Body of pancreas (tissue), 4 donors: ENCODE data around the gene ARHGAP26. TPM values are rescaled to one million over a fixed set of nuclear protein-coding genes. Genes with fewer than 3 reads are reported as not detected.

Experiments used
- ATAC-seq: fragments of 150-250 bp; one replicate; pipeline ENCODE4 v1.9.1; 2016
- DNase-seq, 4 donors: peaks; one replicate each; pipeline ENCODE4 v3.0.0-alpha.2; 2019
- H3K27ac ChIP-seq, 4 donors: fragments of 200-600 bp; sonication (generic); 1 replicate in 3 of 4; 2 replicates in 1 of 4; pipeline versions ENCODE4 v1.5.1 to v1.6.1; 2016 to 2019; ENCODE audit warnings: mild to moderate bottlenecking in 1 of 4, mixed read lengths in 1 of 4, moderate library complexity in 1 of 4
- H3K27me3 ChIP-seq, 2 donors: fragments of 200-600 bp; sonication (generic); one replicate each; pipeline ENCODE4 v1.6.0; 2016; ENCODE audit warnings: mild to moderate bottlenecking in 1 of 2
- H3K36me3 ChIP-seq, 2 donors: fragments of 200-600 bp; sonication (generic); replicated peaks in 1 of 2; 2 replicates each; pipeline ENCODE4 v1.5.1; 2016; ENCODE audit warnings: low read depth in 2 of 2; ENCODE audit not compliant: insufficient read depth in 1 of 2
- H3K4me1 ChIP-seq: fragments of 200-600 bp; sonication (generic); one replicate; pipeline ENCODE4 v1.6.0; 2016
- H3K4me3 ChIP-seq, 2 donors: fragments of 200-600 bp; sonication (generic); 1 replicate in 1 of 2; 2 replicates in 1 of 2; pipeline ENCODE4 v1.5.1; 2016 to 2019
- H3K9me3 ChIP-seq, 3 donors: fragments of 200-600 bp; sonication (generic); 1 replicate in 2 of 3; 2 replicates in 1 of 3; pipeline ENCODE4 v1.5.1; 2016
- POLR2A ChIP-seq, 3 donors: fragments of 450-650 bp; IDR thresholded peaks; one replicate each; pipeline ENCODE4 v1.6.1; 2016; ENCODE audit warnings: antibody characterized with exemption in 3 of 3, mild to moderate bottlenecking in 2 of 3
- WGBS, 2 donors: methylation state at CpG; one replicate each; pipeline ENCODE4 v1.1.5; 2017; 5-methylcytosine and 5-hydroxymethylcytosine counted together
- intact Hi-C: fragments of 100-400 bp; cut with DNase I; formaldehyde crosslinking; loops from one replicate; pipeline ENCODE4 v1.15.1; 2023
- total RNA-seq, 2 donors: library from RNA; depleted of rRNA; stranded (reverse); fragments of >200 nt; gene quantifications; one replicate each; pipeline ENCODE4 v1.1.0, GENCODE V29; 2016
- TF ChIP-seq, protein P1 (sequence below), 7 experiments: fragments of 450-650 bp in 4 of 7; fragments of 200-600 bp in 3 of 7; sonication (generic) in 3 of 7; IDR thresholded peaks; one replicate each; pipeline ENCODE4 v1.5.1; 2016 to 2019; ENCODE audit warnings: antibody characterized with exemption in 7 of 7

The ARHGAP26 gene
- total RNA-seq, 2 donors from 2014 or later: 12.5 to 14.2 TPM

DNA sequence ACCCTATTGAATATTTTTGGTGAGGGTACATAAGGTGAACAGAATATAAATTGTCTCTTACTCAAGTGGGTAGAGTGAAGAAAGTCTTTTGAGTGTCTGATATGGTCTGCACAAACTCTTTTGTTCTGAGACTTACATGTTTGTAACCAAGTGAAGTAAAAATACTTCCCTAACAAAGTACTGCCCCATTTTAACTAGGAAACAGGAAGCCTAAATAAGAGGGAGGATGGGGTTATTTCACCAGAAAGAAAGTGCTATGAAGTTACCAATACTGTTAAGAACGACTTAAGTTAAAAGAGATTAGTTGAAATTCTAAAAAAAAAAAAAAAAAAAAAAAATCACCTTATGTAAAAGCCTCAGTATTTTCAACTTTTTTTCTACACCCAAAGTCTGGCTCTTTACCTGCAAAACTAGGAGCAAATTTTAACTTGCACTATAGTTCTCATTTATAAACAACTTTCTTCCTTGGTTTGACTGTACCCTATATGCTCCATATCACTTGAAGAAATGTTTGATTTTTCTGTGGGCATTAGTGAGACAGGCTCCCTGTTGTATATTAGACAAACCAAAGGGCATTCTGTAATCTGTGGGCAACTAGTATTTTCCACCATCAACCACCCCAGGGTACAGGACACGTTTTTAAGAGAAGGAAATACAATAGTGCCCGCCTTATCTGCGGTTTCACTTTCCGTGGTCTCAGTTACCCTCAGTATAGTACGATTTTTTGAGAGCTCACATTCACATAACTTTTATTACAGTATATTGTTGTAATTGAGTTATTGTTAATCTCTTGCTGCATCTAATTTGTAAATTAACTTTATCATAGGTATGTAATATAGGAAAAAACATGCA is 505.6 kb downstream of the ARHGAP26 start:
- H3K9me3 ChIP-seq: no peaks in the 10 kb centered on the region
- H3K27ac ChIP-seq: no peak overlapping the region
- no peaks in the 10 kb centered on the region for H3K36me3 ChIP-seq
- H3K4me1 ChIP-seq: no peaks in the 10 kb centered on the region
- ATAC-seq (no peak), DNase-seq (no peak)
- intact Hi-C loops: no loop called here
- H3K4me3 ChIP-seq: no peak overlapping the region
- 67 to 82% methylated on average over 6 of the region's 6 CpGs for WGBS, 2 donors
- TF ChIP-seq, protein P1, sequence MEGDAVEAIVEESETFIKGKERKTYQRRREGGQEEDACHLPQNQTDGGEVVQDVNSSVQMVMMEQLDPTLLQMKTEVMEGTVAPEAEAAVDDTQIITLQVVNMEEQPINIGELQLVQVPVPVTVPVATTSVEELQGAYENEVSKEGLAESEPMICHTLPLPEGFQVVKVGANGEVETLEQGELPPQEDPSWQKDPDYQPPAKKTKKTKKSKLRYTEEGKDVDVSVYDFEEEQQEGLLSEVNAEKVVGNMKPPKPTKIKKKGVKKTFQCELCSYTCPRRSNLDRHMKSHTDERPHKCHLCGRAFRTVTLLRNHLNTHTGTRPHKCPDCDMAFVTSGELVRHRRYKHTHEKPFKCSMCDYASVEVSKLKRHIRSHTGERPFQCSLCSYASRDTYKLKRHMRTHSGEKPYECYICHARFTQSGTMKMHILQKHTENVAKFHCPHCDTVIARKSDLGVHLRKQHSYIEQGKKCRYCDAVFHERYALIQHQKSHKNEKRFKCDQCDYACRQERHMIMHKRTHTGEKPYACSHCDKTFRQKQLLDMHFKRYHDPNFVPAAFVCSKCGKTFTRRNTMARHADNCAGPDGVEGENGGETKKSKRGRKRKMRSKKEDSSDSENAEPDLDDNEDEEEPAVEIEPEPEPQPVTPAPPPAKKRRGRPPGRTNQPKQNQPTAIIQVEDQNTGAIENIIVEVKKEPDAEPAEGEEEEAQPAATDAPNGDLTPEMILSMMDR (IDR thresholded peaks at IDR 0.05): no peak
- no peak for TF ChIP-seq POLR2A (IDR thresholded peaks at IDR 0.05)
- H3K27me3 ChIP-seq: no peaks in the 10 kb centered on the region

DNA sequence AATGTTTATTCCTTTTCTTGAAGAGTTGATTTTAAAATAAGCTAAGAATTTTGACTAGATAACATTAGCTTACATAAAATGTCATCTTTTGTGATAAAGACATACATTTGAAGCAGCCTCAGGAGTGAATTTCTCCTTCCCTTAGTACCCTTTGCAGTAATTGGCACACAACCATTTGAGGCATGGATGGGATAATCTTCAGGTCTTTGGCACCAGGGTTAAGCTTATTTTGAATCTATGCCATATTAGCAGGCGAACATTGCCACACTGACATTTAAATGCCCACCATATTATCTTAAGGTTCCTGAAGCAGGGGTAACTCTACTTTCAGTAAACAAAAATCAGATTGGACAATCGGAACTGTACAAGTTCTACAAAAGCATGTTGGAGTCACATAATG is 507.4 kb downstream of the ARHGAP26 start:
- no peaks in the 10 kb centered on the region for H3K36me3 ChIP-seq
- DNase-seq: no peak
- no peak overlapping the region for H3K27ac ChIP-seq
- no peak overlapping the region for H3K4me3 ChIP-seq
- no peaks in the 10 kb centered on the region for H3K4me1 ChIP-seq
- 91 to 97% methylated on average over 2 of the region's 2 CpGs for WGBS, 2 donors
- no peak for ATAC-seq
- intact Hi-C loops: no loop called here
- H3K9me3 ChIP-seq: no peaks in the 10 kb centered on the region
- no peaks in the 10 kb centered on the region for H3K27me3 ChIP-seq
- TF ChIP-seq, protein P1 (IDR thresholded peaks at IDR 0.05): no peak
- TF ChIP-seq POLR2A (IDR thresholded peaks at IDR 0.05): no peak

Other genes starting within 250 kb of the ARHGAP26 start
- under 1 TPM in 1 of 2 donors, not detected in 1; 0.78 TPM for gene FGF1, start 84.3 kb upstream of the ARHGAP26 start, total RNA-seq